Gastroesophageal sphincter (tissue), 3 donors: ENCODE data around the gene PDLIM7.

ENCODE experiments used
- POLR2A ChIP-seq, 2 donors: fragments of 450-650 bp; IDR thresholded peaks; one replicate each; pipeline ENCODE4 v1.6.1; 2017; ENCODE audit warnings: antibody characterized with exemption in 2 of 2, mild to moderate bottlenecking in 2 of 2, moderate library complexity in 1 of 2
- POLR2AphosphoS5 ChIP-seq: sonication (generic); formaldehyde crosslinking; IDR thresholded peaks from one replicate; pipeline ENCODE4 v1.6.1; 2017; ENCODE audit warnings: antibody characterized with exemption
- TF ChIP-seq, protein P1 (sequence below), 4 experiments: fragments of 200-600 bp in 2 of 4; fragments of 450-650 bp in 2 of 4; sonication (generic) in 1 of 4; IDR thresholded peaks; one replicate each; pipeline ENCODE4 v1.5.1; 2017 to 2019; ENCODE audit warnings: antibody characterized with exemption in 4 of 4, mild to moderate bottlenecking in 2 of 4, moderate library complexity in 2 of 4

DNA sequence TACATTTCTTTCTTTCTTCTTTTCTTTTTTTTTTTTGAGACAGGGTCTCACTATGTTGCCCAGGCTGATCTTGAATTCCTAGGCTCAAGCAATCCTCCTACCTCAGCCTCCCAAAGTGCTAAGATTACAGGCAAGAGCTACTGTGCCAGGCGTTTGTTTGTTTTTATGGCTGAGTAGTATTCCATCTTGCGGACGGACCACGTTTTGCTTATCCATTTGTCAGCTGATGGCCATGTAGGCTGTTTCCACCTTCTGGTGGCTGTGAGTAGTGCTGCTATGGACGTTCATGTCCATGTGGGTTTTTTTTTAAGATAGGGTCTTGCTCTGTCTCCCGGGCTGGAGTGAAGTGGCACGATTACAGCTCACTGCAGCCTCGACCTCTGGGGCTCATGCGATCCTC lies 9.8 kb upstream of the PDLIM7 start:
- TF ChIP-seq POLR2A (IDR thresholded peaks at IDR 0.05) (no peak), POLR2AphosphoS5 (no peak)
- TF ChIP-seq, protein P1, sequence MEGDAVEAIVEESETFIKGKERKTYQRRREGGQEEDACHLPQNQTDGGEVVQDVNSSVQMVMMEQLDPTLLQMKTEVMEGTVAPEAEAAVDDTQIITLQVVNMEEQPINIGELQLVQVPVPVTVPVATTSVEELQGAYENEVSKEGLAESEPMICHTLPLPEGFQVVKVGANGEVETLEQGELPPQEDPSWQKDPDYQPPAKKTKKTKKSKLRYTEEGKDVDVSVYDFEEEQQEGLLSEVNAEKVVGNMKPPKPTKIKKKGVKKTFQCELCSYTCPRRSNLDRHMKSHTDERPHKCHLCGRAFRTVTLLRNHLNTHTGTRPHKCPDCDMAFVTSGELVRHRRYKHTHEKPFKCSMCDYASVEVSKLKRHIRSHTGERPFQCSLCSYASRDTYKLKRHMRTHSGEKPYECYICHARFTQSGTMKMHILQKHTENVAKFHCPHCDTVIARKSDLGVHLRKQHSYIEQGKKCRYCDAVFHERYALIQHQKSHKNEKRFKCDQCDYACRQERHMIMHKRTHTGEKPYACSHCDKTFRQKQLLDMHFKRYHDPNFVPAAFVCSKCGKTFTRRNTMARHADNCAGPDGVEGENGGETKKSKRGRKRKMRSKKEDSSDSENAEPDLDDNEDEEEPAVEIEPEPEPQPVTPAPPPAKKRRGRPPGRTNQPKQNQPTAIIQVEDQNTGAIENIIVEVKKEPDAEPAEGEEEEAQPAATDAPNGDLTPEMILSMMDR (IDR thresholded peaks at IDR 0.05), result no peak
